K562 (cell line): Measurements from ENCODE around the gene EDDM13. TPM values are rescaled to one million over a fixed set of nuclear protein-coding genes. Genes with fewer than 3 reads are reported as not detected.

Experiments used
- ADNP ChIP-seq: fragments of 200-800 bp; sonication (Bioruptor generic); IDR thresholded peaks from 2 replicates; pipeline ENCODE4 v1.6.1; 2016; ENCODE audit warnings: missing genetic modification characterization, missing compliant biosample characterization
- ETV1 ChIP-seq: fragments of 450-650 bp; conservative IDR thresholded peaks from 2 replicates; pipeline ENCODE4 v1.6.1; 2016; ENCODE audit warnings: missing genetic modification characterization, control low read depth, low read depth, missing compliant biosample characterization
- EWSR1 ChIP-seq: fragments of 450-650 bp; IDR thresholded peaks from 2 replicates; pipeline ENCODE4 v1.6.1; 2018; ENCODE audit warnings: borderline replicate concordance, mild to moderate bottlenecking, low read depth, moderate library complexity; ENCODE audit not compliant: partially characterized antibody
- GMEB1 ChIP-seq: fragments of 250-450 bp; sonication (Bioruptor Pico); IDR thresholded peaks from 2 replicates; pipeline ENCODE4 v1.4.0; 2020; ENCODE audit warnings: mild to moderate bottlenecking
- HDAC1 ChIP-seq, 2 experiments: fragments of 450-650 bp; IDR thresholded peaks; 2 replicates each; pipeline ENCODE4 v1.6.1; 2016 to 2017; ENCODE audit warnings: inconsistent platforms in 1 of 2, mild to moderate bottlenecking in 1 of 2, moderate library complexity in 1 of 2
- HDAC2 ChIP-seq: fragments of 450-650 bp; IDR thresholded peaks from 2 replicates; pipeline ENCODE4 v1.6.1; 2016; ENCODE audit warnings: mild to moderate bottlenecking
- HEY1 ChIP-seq: fragments of 250-450 bp; sonication (Bioruptor Pico); IDR thresholded peaks from 2 replicates; pipeline ENCODE4 v1.5.0; 2020; ENCODE audit warnings: mild to moderate bottlenecking, moderate library complexity, borderline replicate concordance
- KDM1A ChIP-seq, 2 experiments: fragments of 450-650 bp; IDR thresholded peaks; 2 replicates each; pipeline ENCODE4 v1.6.1; 2016; ENCODE audit warnings: mild to moderate bottlenecking in 2 of 2
- PCBP1 ChIP-seq: fragments of 200-400 bp; formaldehyde crosslinking; IDR thresholded peaks from 2 replicates; pipeline ENCODE4 v1.6.1; 2018; ENCODE audit warnings: mild to moderate bottlenecking, low read depth, low read length; ENCODE audit not compliant: poor library complexity, severe bottlenecking
- POLR2A ChIP-seq: fragments of 450-650 bp; conservative IDR thresholded peaks from 2 replicates; pipeline ENCODE4 v1.6.1; 2016
- RBM17 ChIP-seq: fragments of 200-400 bp; formaldehyde crosslinking; IDR thresholded peaks from 2 replicates; pipeline ENCODE4 v1.6.1; 2017; ENCODE audit warnings: low read depth, mild to moderate bottlenecking, low read length, borderline replicate concordance
- SMAD3 ChIP-seq: fragments of 450-650 bp; formaldehyde crosslinking; conservative IDR thresholded peaks from 2 replicates; pipeline ENCODE4 v1.4.0; 2020; ENCODE audit warnings: mild to moderate bottlenecking
- TAF1 ChIP-seq: IDR thresholded peaks from 2 replicates; pipeline ENCODE4 v1.6.1; 2011; ENCODE audit warnings: mild to moderate bottlenecking, low read length, moderate library complexity; ENCODE audit not compliant: insufficient read depth, control insufficient read depth, severe bottlenecking; ENCODE audit errors: extremely low read depth
- ZNF551 ChIP-seq: fragments of 250-450 bp; sonication (Bioruptor Pico); IDR thresholded peaks from 2 replicates; pipeline ENCODE4 v1.5.0; 2021; ENCODE audit warnings: mild to moderate bottlenecking, moderate library complexity
- ZNF695 ChIP-seq: fragments of 450-650 bp; formaldehyde crosslinking; IDR thresholded peaks from 2 replicates; pipeline ENCODE4 v1.4.0; 2020; ENCODE audit warnings: mild to moderate bottlenecking, moderate library complexity
- ZNF830 ChIP-seq: fragments of 250-450 bp; sonication (Bioruptor Pico); IDR thresholded peaks from 2 replicates; pipeline ENCODE4 v1.5.0; 2021; ENCODE audit warnings: mild to moderate bottlenecking
- polyA plus RNA-seq, 8 experiments: library from polyadenylated mRNA; depleted of rRNA in 4 of 8; stranded (reverse) in 5 of 8; unstranded in 3 of 8; fragments of >200 nt; fragmentation: Nextera tagmentation in 2 of 8; fragmentation: Illumina TruSeq in 1 of 8; extraction: Ambion mirVana in 2 of 8; extraction: Trizol in 1 of 8; gene quantifications; 2 replicates each; pipeline versions ENCODE4 v1.2.1 to v1.2.3, GENCODE V29; 2011 to 2014; ENCODE audit warnings: inconsistent platforms in 1 of 8, missing spikeins in 1 of 8
- total RNA-seq, 7 experiments: library from RNA; depleted of rRNA in 6 of 7; stranded (reverse); fragments of >200 nt in 6 of 7; fragmentation: Illumina TruSeq in 2 of 7; extraction: Trizol in 2 of 7; gene quantifications; 2 replicates each; pipeline versions ENCODE4 v1.2.1 to v1.2.3, GENCODE V29; 2011 to 2021; ENCODE audit warnings: low replicate concordance in 1 of 7
- TF ChIP-seq, protein P1 (sequence below): fragments of 150-350 bp; conservative IDR thresholded peaks from 2 replicates; pipeline ENCODE4 v1.6.1; 2014; ENCODE audit warnings: low read length
- TF ChIP-seq, protein P2 (sequence below): fragments of 200-800 bp; sonication (Bioruptor generic); IDR thresholded peaks from 2 replicates; pipeline ENCODE4 v1.6.1; 2017; ENCODE audit warnings: missing genetic modification characterization, missing compliant biosample characterization
- TF ChIP-seq, protein P3 (sequence below): fragments of 250-450 bp; sonication (Bioruptor Pico); IDR thresholded peaks from 2 replicates; pipeline ENCODE4 v1.5.0; 2020; ENCODE audit warnings: mild to moderate bottlenecking

The EDDM13 gene
- total and polyA plus RNA-seq, 9 of the 15 experiments (the other 6 are each of a cell fraction or from before 2014, with no cell fraction given): 2.0 to 7.7 (median 4.1) TPM

GRCh38 chr19:56348289-56348877 is 75.8 kb downstream of the EDDM13 start (continued):
- no peak for TF ChIP-seq EWSR1
- no peak for TF ChIP-seq GMEB1 (CRISPR knock-in tag)
- peak; percentile 45 to 84; a peak in 3 of 4 replicates for TF ChIP-seq KDM1A (IDR thresholded peaks at IDR 0.05)
- TF ChIP-seq, protein P1, sequence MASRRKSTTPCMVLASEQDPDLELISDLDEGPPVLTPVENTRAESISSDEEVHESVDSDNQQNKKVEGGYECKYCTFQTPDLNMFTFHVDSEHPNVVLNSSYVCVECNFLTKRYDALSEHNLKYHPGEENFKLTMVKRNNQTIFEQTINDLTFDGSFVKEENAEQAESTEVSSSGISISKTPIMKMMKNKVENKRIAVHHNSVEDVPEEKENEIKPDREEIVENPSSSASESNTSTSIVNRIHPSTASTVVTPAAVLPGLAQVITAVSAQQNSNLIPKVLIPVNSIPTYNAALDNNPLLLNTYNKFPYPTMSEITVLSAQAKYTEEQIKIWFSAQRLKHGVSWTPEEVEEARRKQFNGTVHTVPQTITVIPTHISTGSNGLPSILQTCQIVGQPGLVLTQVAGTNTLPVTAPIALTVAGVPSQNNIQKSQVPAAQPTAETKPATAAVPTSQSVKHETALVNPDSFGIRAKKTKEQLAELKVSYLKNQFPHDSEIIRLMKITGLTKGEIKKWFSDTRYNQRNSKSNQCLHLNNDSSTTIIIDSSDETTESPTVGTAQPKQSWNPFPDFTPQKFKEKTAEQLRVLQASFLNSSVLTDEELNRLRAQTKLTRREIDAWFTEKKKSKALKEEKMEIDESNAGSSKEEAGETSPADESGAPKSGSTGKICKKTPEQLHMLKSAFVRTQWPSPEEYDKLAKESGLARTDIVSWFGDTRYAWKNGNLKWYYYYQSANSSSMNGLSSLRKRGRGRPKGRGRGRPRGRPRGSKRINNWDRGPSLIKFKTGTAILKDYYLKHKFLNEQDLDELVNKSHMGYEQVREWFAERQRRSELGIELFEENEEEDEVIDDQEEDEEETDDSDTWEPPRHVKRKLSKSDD: no peak
- no peak for TF ChIP-seq ZNF695 (CRISPR knock-in tag)
- no peak for TF ChIP-seq ZNF551 (CRISPR knock-in tag)
- peak; percentile 79 for TF ChIP-seq ADNP (tag)
- no peak for TF ChIP-seq ZNF830 (CRISPR knock-in tag)
- no peak for TF ChIP-seq ETV1 (tag)
- peak; percentile 72; the same call in 1 of the 2 replicates for TF ChIP-seq HDAC2
- TF ChIP-seq, protein P2, sequence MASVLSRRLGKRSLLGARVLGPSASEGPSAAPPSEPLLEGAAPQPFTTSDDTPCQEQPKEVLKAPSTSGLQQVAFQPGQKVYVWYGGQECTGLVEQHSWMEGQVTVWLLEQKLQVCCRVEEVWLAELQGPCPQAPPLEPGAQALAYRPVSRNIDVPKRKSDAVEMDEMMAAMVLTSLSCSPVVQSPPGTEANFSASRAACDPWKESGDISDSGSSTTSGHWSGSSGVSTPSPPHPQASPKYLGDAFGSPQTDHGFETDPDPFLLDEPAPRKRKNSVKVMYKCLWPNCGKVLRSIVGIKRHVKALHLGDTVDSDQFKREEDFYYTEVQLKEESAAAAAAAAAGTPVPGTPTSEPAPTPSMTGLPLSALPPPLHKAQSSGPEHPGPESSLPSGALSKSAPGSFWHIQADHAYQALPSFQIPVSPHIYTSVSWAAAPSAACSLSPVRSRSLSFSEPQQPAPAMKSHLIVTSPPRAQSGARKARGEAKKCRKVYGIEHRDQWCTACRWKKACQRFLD (CRISPR knock-in tag): no peak
- TF ChIP-seq HDAC1 (IDR thresholded peaks at IDR 0.05): no peak
- no peak for TF ChIP-seq RBM17
- TF ChIP-seq, protein P3, sequence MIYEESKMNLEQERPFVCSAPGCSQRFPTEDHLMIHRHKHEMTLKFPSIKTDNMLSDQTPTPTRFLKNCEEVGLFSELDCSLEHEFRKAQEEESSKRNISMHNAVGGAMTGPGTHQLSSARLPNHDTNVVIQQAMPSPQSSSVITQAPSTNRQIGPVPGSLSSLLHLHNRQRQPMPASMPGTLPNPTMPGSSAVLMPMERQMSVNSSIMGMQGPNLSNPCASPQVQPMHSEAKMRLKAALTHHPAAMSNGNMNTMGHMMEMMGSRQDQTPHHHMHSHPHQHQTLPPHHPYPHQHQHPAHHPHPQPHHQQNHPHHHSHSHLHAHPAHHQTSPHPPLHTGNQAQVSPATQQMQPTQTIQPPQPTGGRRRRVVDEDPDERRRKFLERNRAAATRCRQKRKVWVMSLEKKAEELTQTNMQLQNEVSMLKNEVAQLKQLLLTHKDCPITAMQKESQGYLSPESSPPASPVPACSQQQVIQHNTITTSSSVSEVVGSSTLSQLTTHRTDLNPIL (CRISPR knock-in tag): no peak
- no peak for TF ChIP-seq POLR2A
- no peak for TF ChIP-seq TAF1
- no peak for TF ChIP-seq PCBP1
- no peak for TF ChIP-seq SMAD3
- no peak for TF ChIP-seq HEY1
